T-helper 22 cell (primary cell): ENCODE measurements around the gene TSPAN32.

Experiments
- DNase-seq: peaks from one replicate; pipeline ENCODE4 v3.0.0-alpha.2; 2020; ENCODE audit warnings: low read depth

Gene TSPAN32, protein sequence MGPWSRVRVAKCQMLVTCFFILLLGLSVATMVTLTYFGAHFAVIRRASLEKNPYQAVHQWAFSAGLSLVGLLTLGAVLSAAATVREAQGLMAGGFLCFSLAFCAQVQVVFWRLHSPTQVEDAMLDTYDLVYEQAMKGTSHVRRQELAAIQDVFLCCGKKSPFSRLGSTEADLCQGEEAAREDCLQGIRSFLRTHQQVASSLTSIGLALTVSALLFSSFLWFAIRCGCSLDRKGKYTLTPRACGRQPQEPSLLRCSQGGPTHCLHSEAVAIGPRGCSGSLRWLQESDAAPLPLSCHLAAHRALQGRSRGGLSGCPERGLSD

DNA sequence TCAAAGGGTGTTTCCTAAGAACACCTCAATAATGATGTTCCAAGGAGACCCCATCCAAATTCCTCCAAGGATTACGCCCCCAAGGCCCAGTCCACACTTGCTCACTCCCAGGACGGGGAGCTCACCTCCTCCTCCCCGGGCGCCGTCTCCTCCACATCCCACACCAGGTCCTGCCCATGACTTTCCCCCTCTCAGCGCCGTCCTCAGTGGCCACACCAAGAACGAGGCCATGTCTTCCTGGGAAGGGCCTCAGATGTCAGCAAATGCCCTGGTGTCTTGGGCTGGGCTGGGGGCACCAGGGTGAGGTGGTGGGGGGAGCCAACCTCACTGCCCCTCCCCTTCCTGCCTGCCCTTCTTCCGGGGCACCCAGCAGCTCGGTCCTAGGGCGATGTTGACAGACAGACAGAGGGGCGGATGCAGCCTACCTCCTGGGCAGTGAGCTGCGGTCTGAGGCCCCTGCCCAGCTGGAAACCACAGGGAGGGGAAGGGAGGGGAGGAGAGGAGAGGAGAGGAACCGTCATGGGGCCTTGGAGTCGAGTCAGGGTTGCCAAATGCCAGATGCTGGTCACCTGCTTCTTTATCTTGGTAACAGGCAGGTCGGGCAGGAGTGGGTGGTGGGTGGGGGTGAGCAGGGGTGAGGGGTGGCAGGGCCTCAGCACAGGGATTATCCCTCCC, at the start of gene TSPAN32, which contains the start of gene C11orf21:
TSPAN32 (plus strand) TSS at position 383 of the 675 bp plus-strand sequence; CDS start at position 520, 137 bp downstream.
C11orf21 (minus strand) TSS at position 288 of the 675 bp plus-strand sequence; CDS start at position 178, 110 bp downstream.
- DNase-seq = peak; percentile 48

- DNase-seq = no peak
These were observed 49.8 kb upstream of the TSPAN32 start for GRCh38 chr11:2252018-2252417.

DNA sequence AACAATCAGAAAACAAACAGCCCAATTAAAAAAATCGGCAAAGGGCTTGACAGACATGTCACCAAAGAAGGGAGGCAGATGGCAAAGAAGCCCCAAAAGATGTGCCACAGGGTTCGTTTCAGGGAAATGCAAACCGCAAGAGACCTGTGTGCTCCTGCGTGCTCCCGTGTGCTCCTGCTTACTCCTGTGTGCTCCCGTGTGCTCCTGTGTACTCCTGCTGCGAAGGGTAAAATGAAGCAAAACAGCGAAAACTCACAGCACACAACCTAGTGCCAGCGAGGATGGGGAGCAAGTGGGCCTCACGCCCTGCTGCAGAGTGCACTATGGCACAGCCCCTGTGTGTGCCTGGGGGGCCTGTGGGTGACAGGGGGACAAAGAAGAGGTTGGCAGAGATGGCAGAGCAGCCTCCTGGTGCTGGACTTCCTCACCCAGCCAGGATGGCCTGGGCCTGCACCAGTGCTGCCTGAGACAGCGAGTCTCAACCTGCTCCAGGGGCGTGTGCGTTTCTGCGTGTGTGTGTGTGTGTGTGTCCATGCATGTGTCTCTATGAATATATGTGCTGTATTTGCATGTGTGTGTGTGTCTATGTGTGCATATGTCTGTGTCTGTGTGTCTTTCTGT, 45.4 kb upstream of the TSPAN32 start:
- DNase-seq = no peak

DNA sequence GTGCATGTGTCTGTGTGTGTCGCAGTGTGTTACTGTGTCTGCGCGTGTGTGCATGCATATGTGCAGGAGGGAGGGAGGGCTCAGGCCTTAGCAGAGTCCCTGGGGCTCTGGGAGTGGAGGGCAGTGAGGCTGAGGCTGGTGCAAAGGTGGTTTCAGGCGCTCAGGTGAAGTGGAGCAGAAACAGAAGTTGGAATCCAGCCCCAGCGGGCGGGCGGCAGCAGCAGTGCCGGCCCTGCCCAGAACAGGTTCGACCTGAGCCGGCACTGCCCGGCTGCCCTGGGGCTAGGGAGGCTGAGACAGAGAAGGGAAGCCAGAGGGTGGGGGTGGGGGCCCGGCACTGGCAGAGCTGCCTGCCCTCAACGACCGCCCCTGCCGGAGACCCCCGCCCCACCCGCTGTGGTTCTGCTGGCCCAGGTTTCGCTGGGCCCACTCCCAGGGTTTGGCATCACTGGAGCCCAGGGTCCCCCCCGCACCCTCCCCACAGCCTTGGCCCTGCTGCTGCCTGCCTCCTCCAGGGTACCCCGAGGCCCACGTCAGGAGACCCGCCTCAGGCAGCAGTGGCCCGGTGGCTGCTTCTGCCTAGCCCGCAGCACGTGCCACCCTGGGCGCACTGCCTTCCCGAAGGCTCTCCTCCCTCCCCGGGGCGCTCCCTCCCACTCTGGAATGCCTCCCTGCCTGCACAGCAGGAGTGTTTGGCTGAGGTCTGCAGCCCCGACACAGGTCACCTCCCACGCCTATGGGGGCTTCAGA, 44.7 kb upstream of the TSPAN32 start:
- no peak for DNase-seq

DNA sequence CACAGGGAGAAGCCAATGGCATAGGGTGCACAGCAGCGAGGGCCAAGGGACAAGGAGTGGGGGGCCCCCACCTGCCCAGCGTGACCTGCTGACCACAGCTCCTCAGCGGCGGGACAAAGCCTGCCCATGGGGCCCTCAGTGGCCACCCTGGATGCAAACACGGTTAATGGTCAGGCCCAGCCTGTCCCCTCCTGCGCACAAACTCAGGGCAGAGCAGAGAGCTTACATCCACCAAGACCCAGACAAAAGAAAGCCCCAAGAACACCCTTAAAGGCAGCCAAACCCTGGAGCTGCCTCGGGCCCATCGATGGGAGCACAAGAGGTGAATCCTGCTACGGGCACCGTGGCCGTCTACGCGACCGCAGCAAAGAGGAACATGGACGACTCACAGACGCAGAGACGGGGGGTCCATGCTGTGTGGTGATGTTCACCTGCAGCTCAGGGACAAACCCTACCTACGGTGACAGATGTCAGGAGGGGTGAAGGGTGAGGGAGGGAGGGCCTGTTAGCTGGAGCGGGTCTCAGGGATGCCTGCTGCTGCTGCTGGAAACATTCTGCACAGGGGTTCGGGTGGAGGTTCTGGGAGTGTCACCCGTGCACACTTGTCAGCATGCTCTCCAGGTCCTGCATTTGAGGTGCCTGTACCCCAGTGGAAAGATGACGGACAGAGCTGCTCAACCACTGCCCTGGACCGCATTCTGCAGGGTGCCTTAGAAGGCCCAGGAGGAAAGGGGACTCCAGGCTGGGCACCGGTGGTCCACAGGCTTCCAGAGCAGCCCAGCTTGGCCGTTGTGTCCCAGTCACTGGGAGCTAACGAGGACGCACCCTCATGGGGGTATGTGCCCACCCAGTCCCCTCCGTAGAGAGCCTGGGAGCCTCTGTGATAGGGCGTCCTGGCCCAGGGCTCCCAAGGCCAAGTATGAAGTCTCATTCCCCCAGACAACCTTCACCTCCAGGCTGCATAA, 43.0 kb upstream of the TSPAN32 start:
- no peak for DNase-seq

- no peak for DNase-seq
These were observed 42.4 kb upstream of the TSPAN32 start for GRCh38 chr11:2259466-2259830.

DNA sequence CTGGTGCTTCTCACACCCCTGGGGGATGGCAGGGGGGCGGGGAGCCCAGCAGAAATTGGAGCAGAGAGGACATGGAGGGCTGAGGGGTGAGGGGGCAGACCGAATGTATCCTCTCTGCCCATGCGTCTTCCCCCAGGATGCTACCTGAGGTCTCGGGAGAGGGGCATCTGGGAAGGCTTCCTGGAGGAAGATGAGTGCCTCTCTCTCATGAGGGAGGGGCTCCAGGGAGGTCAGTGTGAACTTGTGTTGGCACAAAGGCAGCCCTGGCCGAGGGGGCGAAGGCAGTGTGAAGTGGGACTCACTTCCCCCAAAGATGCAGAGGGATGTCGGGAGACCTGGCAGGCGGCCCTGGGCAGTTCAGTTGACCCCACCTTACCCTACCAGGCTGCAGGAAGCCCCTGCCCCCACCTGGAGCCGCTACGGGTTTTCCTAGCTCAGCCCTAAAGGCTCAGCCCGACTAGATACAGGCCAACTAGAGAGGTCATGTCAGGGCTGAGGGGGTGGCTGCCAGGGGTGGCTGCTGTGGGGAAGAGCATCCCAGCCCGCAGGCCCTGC, 41.8 kb upstream of the TSPAN32 start:
- DNase-seq = no peak

GRCh38 chr11:2260491-2261364, 41.1 kb upstream of the TSPAN32 start:
- no peak for DNase-seq

DNA sequence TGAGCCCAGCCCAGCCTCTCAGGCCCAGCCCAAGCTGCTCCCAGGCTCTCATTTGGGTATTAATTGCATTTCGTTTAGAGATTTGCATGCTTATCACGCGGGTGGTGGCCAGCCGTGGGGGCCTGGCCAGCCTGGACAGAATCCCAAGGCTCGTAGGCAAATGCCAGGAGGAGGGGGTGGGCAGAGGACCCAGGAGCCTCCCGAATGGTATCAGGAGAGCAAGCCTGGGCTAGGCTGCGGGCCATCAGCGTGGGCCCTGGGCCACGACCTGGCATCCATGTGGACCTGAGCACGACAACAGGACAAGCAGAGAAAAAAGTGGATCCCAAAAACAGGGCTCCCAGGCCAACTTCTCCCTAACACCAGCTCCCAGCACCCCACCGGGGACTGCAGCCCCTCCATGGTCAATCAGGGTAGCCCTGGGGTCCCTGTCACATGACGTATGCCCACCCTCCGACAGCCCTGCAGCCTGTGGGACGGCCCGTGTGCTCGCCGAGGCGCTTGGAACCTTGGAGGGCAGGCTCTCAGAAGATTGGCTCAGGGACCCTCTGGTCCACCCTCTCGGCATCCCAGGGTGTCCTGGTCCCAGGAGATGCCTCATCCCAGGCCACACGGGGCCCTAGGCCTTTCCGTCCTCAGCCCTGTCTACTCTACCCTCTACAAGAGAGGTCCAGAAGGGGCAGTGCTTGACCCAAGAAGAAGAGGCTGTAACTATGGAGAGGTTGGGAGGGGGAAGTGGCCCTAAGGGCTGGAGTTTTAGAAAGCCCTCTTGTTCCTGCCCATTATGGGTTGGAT, 40.2 kb upstream of the TSPAN32 start:
- DNase-seq = no peak

- DNase-seq = no peak
These were observed 39.3 kb upstream of the TSPAN32 start for GRCh38 chr11:2262301-2263070.

DNA sequence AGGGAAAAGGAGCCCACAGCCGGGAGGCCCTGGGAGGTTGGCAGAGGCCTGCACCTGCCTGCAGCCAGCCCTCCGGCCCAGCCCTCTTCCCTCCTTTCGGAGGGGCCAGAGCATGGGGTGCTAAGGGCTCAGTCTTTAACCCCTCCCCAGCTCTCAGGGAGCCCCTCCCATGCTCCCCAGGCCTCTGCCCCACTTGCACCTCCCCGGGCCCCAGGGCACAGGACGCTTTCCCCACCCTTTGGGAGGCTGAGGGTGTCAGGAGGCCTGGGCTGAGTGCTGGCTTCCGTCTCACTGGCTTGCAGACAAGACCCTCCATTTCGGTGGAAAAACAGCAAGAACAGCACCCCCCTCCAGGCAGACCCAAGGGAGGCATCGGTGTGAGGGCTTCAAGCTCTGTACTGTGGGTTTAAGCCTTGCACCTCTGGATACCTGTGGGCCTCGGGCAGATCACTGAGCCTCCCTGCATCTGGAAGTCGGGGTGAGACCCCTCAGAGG, 38.7 kb upstream of the TSPAN32 start:
- no peak for DNase-seq

DNA sequence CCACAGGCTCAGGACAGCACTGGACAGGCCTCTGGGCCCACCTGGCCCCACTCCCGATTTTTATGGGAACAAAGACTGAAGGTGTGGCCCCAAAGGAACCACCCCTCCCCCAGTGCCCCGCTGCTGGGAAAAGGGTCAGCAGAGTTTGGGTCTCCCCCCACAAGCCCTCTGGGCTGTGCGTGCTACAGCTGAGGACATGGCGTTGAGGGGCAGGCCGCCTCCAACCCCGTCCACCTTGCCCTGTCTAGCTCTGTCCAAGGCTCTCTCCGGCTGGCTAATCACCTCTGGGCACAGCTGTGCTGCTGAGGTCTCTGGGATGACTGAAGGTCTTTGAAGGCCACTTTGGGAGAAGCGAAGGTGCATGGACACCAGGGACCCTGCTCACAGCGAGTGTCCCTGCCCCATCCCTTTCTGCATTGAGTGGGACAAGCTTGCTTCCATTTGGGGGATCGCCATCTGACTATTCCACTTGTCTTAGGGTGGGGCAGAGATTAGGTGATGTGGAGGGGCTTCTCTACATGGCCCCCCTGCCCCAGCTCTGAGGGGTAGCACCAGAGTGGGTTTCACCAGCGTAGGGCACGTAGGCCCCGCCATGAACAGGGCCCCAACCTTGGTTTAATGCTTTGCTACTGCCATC, 38.0 kb upstream of the TSPAN32 start:
- DNase-seq = no peak

DNA sequence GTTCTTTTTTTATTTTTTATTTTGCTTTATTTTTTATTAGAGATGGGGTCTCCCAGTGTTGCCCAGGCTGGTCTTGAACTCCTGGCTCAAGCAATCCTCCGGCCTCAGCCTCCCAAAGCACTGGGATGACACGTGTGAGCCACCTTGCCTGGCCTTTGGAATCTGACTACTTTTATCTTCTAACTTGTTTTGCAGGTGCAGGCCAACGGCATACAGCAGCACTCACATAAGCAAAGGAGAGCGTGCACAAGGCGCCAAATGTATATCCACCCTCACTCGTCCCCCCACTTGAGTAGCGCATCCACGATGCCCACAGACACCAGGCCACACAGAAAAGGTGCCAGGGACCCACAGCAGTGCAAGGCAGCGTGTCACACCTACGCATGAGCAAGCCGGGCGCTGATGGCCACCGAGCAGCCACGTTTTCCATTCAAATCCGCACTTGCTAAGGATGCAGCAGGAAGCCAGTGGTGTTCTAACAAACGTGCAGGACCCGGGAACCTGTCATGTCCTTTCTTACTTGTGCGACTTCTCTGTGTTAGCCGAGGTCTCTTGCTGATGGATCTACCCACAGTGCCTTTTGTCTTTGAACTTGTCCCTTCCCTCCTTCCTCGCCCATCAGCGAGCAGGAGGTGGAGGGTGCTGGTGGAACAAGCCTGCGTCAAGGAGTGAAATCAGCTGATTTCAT, 37.3 kb upstream of the TSPAN32 start:
- DNase-seq = no peak

- DNase-seq = no peak
These were observed 36.4 kb upstream of the TSPAN32 start for GRCh38 chr11:2265396-2265795.

- no peak for DNase-seq
These were observed 35.8 kb upstream of the TSPAN32 start for GRCh38 chr11:2265854-2266585.

- DNase-seq = no peak
These were observed 35.1 kb upstream of the TSPAN32 start for GRCh38 chr11:2266586-2267305.
